Osteoblast (primary cell): ENCODE data around the gene GPX2. TPM values are rescaled to one million over a fixed set of nuclear protein-coding genes. Genes with fewer than 3 reads are reported as not detected.

Experiments used
- DNase-seq: peaks from one replicate; pipeline ENCODE4 v3.0.0; 2011; ENCODE audit warnings: low spot score, mixed read lengths; ENCODE audit not compliant: insufficient read length; ENCODE audit errors: missing footprints
- H2AFZ ChIP-seq: 2 replicates; pipeline ENCODE4 v1.6.0; 2011; ENCODE audit warnings: mild to moderate bottlenecking, low read length
- H3K27ac ChIP-seq: 2 replicates; pipeline ENCODE4 v1.5.1; 2011; ENCODE audit warnings: mild to moderate bottlenecking, low read depth, low read length, moderate library complexity
- H3K27me3 ChIP-seq: 2 replicates; pipeline ENCODE4 v1.6.0; 2012; ENCODE audit warnings: mild to moderate bottlenecking, control low read depth, inconsistent platforms, low read length, moderate library complexity; ENCODE audit not compliant: insufficient read depth
- H3K36me3 ChIP-seq: 2 replicates; pipeline ENCODE4 v1.5.1; 2011; ENCODE audit warnings: mild to moderate bottlenecking, low read length, control low read depth, moderate library complexity; ENCODE audit not compliant: insufficient read depth
- H3K4me1 ChIP-seq: 2 replicates; pipeline ENCODE4 v1.5.1; 2011; ENCODE audit warnings: mild to moderate bottlenecking, low read length, control low read depth, moderate library complexity; ENCODE audit not compliant: insufficient read depth
- H3K4me2 ChIP-seq: 2 replicates; pipeline ENCODE4 v1.6.0; 2011; ENCODE audit warnings: mild to moderate bottlenecking, low read length; ENCODE audit not compliant: insufficient read depth
- H3K4me3 ChIP-seq: fragments of 200-600 bp; sonication (generic); 3 replicates; pipeline ENCODE4 v1.5.1; 2012; ENCODE audit warnings: mild to moderate bottlenecking, low read length, inconsistent platforms; ENCODE audit not compliant: insufficient read depth
- H3K79me2 ChIP-seq: 2 replicates; pipeline ENCODE4 v1.6.0; 2012; ENCODE audit warnings: mild to moderate bottlenecking, low read length, control low read depth, inconsistent platforms; ENCODE audit not compliant: insufficient read depth
- H3K9me3 ChIP-seq: 2 replicates; pipeline ENCODE4 v1.5.1; 2011; ENCODE audit warnings: low read depth, low read length, control low read depth
- H4K20me1 ChIP-seq: 2 replicates; pipeline ENCODE4 v1.6.0; 2012; ENCODE audit warnings: mild to moderate bottlenecking, low read length, control low read depth; ENCODE audit not compliant: insufficient read depth
- CTCF ChIP-seq: IDR thresholded peaks from 2 replicates; pipeline ENCODE4 v1.5.1; 2011; ENCODE audit warnings: mild to moderate bottlenecking, low read depth, low read length, moderate library complexity; ENCODE audit errors: extremely low read depth
- total RNA-seq: library from RNA; depleted of rRNA; stranded (reverse); fragments of >200 nt; gene quantifications from 2 replicates; pipeline ENCODE4 v1.2.3, GENCODE V29; 2012

The GPX2 gene
- total RNA-seq, 1 donor, result not detected

DNA sequence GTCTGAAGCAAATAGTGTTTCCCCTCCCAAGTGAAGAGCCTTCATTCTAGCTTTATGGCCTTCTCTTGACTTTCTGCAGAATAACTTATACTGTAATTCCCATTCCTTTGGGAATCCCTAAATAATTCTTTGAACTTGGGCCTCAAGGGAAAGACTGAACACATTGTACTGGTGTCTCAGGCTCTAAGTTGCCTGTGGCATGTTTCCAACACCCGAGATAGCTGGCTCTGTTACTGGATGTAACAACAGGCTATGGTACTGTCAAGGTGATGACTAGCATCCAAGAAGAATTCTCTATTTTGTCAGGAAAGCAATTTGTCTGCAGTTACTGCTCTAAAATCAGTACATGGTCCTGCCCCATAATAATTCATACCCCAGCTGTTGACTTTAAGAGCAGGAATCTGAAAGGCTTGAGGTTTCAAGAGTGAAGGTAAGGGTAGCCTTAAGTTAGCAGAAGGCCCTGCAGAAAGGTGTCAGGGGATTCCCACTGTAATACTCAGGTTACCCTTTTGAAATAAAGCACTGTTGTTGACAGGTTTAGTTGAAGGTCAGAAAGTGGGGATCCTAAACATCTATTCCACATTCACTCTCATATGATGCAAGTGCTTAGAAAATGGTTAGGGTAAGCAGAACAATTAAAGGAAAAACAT, 5.2 kb downstream of the GPX2 start:
- no peak for TF ChIP-seq CTCF
- no peak for DNase-seq

DNA sequence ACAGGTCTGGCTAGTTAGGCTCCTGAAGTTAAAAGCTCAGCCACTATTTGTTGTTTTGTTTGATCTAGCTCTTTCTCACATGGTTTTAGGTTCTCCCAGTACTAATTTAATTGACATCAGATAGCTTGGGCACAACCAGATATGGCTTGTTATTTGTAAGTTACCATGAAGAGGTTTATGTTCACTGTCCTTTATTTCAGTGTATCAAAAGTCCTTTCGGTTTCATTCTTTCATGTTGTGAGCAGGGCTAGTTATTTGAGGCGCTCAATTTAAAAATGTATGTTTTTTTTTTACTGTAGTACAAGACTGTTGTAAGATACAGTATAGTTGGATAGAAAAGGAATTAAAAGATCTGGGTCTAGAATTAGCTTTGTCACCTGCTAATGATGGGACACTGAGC, 7.0 kb downstream of the GPX2 start:
- no peaks in the 10 kb centered on the region for H3K9me3 ChIP-seq
- H3K4me2 ChIP-seq, result no peak overlapping the region
- no peak for DNase-seq
- H3K27me3 ChIP-seq, result no peaks in the 10 kb centered on the region
- no peak for TF ChIP-seq CTCF
- no peak overlapping the region for H3K4me3 ChIP-seq
- no peak overlapping the region for H2AFZ ChIP-seq
- peaks cover 43% of the 10 kb centered on the region for H3K36me3 ChIP-seq
- no peaks in the 10 kb centered on the region for H3K4me1 ChIP-seq
- H3K27ac ChIP-seq, result no peak overlapping the region
- H3K79me2 ChIP-seq, result peaks cover 6% of the 10 kb centered on the region
- H4K20me1 ChIP-seq, result peaks cover 15% of the 10 kb centered on the region

More for the DNA sequence above, 5.2 kb downstream of the GPX2 start:
- Histone ChIP-seq H3K79me2 (peaks cover 3% of the 10 kb centered on the region), H2AFZ (no peak overlapping the region), H4K20me1 (peaks cover 15% of the 10 kb centered on the region), H3K36me3 (peaks cover 25% of the 10 kb centered on the region), H3K4me3 (no peak overlapping the region), H3K9me3 (no peaks in the 10 kb centered on the region), H3K4me2 (no peak overlapping the region), H3K4me1 (no peaks in the 10 kb centered on the region), H3K27ac (no peak overlapping the region), H3K27me3 (no peaks in the 10 kb centered on the region)

DNA sequence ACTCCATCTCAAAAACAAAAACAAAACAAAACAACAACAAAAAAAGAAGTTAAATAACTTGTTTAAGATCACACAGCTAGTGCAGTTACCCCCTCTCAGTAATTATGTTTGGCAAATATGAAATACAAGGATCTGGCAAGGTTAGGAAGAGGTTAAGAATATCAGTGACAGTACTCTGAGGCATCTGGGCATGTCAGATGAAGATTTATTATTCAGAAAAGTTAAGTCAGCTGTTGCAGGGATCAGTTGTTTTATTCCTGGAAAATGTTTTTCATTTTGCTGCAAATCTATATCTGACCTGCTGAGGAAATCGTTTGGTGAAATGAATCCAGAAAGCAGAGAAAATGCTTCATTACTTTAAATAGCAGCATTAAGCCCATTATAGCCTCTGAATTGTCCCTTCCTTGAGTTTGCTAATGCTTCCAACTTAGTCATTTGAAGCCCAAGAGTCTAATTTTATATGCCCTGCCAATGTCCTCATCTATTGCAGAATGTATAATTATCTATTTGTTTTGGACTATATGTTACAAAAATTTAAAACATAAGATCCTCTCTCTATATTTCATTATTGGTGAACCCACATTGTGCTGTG, 8.1 kb downstream of the GPX2 start:
- Histone ChIP-seq H3K4me1 (no peaks in the 10 kb centered on the region), H3K27me3 (no peaks in the 10 kb centered on the region), H3K9me3 (no peaks in the 10 kb centered on the region), H3K79me2 (peaks cover 14% of the 10 kb centered on the region), H3K36me3 (peaks cover 45% of the 10 kb centered on the region), H3K4me2 (no peak overlapping the region), H2AFZ (no peak overlapping the region), H4K20me1 (peaks cover 15% of the 10 kb centered on the region), H3K27ac (no peak overlapping the region), H3K4me3 (no peak overlapping the region)
- no peak for DNase-seq
- TF ChIP-seq CTCF, result no peak

- no peak overlapping the region for H2AFZ ChIP-seq
- DNase-seq, result no peak
- H3K4me1 ChIP-seq, result no peaks in the 10 kb centered on the region
- no peaks in the 10 kb centered on the region for H3K9me3 ChIP-seq
- H3K27ac ChIP-seq, result no peak overlapping the region
- H3K36me3 ChIP-seq, result peaks cover 59% of the 10 kb centered on the region
- H3K79me2 ChIP-seq, result peaks cover 21% of the 10 kb centered on the region
- no peaks in the 10 kb centered on the region for H3K27me3 ChIP-seq
- H3K4me3 ChIP-seq, result no peak overlapping the region
- TF ChIP-seq CTCF, result no peak
- peaks cover 7% of the 10 kb centered on the region for H4K20me1 ChIP-seq
- no peak overlapping the region for H3K4me2 ChIP-seq
Observed at GRCh38 chr14:64932231-64932630, 10.3 kb downstream of the GPX2 start.
